HG02571 (cell line): ENCODE data around the gene RAB13.

Experiments
- ATAC-seq: cut with Tn5 transposase; IDR thresholded peaks from one replicate; pipeline ENCODE4 v1.9.1; 2021; ENCODE audit warnings: mild to moderate bottlenecking, moderate library complexity; ENCODE audit not compliant: unreplicated experiment

The RAB13 gene

DNA sequence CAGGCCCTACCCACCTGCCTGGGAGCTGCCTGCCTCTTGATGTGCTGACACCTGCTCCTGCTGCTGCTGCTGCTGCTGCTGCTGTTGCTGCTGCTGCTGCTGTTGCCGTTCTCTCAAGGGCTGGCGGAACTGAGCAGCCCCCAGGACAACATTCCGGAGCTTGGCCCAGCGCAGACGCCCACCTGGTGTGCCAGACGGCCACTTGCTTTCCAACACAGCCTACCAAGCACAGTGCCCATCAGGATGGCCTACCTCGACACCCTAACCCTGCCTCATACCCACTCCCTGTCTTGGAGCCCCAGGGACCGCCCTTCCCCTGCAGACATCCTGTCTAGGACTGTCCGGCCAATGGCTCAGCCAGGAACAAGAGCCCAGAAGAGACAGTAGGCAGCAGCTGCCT lies 51.4 kb downstream of the RAB13 start:
- ATAC-seq: no peak

DNA sequence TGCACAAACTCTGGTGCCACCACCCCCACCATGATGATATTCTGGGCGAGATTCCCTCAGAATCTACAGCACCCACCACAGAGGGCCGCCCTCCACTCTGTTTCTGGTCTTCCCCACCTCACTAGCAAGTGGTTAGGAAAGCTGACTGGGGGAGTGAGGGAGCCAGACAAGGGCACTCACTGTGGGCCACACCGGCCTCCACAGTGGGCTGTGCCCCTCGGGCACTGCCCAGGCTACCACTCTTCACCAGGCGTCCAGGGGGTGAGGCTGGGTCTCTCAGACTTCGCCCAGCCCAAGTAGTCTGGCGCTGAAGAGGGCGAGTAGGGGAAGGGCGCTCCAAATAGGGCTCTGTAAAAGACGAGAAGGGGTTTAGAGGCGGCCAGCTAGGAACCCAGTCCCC lies 52.2 kb downstream of the RAB13 start:
- no peak for ATAC-seq

- no peak for ATAC-seq
These were observed 52.7 kb downstream of the RAB13 start for GRCh38 chr1:153933430-153933829.

DNA sequence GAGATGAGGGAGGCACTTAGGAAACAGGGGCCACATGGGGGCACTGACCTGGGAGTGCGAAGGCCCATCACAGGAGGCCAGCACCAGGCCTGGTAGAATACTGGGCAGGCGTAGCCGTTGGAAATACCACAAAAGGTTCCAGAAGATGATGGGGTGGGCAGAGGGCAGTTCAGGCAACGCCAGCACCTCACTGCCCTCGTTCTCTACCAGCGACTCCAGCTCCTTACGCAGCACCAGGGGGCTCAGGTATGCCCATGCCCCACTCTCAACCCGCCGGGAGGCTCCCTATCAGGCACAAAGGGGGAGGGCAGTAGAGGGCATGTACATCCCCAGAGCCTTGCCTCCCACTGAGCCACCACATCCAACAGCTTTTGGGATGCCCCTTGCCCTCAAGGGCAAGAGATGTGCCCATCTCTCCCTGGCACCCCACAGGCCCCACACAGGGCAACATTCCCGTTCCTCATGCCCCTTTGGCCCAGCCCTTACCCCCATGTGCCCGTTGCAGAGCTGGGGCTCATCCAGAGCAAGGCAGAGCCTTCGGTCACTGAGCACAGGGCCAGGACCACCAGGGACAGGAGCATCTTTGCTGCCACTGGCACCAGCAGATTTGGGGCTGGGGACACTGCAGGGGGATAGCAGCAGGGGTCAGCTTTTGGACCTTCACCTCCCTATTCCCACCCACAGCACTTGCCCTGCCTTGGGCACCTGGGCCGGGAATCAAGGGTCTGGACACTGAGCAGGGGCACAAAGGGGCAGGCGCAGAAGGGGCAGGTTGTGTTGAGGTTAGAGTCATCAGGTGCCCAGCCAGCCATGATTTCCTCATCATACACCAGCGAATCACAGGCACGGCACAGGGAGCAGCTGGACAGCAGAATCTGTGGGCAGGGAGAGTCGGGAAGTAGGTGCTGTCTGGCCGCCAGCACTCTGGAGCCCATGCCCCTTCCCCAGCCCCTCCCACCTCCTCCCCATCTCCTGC lies 53.7 kb downstream of the RAB13 start:
- ATAC-seq: no peak
